DMS 273 (cell line): ENCODE data around the gene CAMK2A.
"Not testable (repeated sequence)": the region's sequence is repeated elsewhere in the genome, so short reads cannot be mapped to it uniquely, and the experiment has no call there.

ENCODE experiments used
- DNase-seq: peaks from one replicate; lab custom pipeline; 2025; ENCODE audit not compliant: unreplicated experiment; lab: John Stamatoyannopoulos, UW

Gene CAMK2A

GRCh38 chr5:150256410-150257064 is 33.0 kb downstream of the CAMK2A start:
- DNase-seq: peak; percentile 22

DNA sequence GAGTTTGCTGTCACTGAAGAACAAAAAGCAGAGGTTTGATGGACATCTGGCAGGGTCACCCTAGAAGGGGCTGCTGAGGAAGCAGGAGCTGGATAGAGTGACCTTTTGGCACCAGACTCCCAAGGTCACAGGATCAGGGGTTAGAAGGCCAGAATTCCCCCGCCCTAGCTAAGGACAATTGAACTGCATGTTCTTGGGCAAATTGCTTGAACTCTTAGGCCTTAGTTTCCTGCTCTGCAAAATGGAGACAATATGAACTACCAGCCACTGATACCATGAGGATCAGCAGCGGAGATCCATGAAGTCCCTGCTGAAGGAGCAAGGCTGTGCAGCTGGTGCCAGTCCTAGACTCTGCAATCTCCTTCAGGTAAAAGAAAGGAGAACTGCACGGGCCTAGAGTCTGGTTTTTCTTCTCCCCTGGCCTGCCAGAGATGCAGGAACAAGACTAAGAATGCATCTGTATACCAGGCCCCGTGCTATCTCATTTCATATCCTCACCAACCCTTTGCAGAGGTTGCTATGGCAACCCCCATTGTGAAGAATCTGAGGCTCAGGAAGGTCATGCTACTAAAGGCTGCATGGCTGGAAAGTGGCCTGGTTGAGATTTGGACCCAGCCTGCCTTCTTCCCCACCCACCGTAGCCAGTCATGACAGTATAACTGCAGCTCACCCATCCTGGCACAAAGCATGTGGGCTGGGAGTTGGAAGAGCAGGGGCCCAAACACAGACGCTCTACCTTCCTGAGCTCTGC is 33.7 kb downstream of the CAMK2A start:
- DNase-seq: peak; percentile 59

DNA sequence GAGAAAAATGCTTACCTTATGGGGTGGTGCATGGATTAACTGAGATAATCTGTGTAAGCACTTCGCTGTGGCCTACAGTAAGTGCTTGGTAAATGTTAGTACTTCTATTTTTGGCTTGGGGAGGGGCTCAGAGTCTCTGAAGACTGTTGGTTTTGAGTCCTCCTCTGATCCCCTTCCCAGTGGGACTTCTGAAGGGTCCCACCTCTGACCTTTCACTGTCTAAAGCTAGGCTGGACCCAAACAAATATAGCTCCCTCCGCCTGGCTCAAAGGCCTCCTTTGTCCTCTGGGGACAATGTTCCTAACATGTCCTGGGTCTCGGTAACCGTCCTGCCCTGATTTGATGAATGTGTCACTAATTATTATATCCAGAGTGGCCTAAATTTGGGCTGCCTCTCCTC is 34.8 kb downstream of the CAMK2A start:
- DNase-seq: no peak

DNA sequence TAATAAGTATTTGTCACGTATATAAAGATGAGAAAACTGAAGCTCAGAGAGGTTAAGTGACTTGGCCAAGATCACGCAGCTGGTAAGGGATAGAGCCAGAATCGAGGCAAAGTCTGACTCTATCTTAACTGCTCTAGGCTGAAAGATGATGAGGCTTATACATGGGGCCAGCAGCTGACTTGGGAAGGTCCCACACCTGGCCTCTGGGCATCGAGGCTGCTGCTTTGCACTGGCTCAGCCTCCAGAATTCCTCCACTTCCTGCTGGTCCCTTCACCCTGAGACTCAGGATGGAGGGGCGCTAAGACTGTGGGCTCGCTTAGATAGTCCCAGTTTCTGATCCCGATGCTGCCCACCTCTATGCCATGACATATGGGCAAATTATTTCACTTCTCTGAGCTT is 35.2 kb downstream of the CAMK2A start:
- no peak for DNase-seq

GRCh38 chr5:150253416-150254208 is 36.0 kb downstream of the CAMK2A start:
- no peak for DNase-seq

DNA sequence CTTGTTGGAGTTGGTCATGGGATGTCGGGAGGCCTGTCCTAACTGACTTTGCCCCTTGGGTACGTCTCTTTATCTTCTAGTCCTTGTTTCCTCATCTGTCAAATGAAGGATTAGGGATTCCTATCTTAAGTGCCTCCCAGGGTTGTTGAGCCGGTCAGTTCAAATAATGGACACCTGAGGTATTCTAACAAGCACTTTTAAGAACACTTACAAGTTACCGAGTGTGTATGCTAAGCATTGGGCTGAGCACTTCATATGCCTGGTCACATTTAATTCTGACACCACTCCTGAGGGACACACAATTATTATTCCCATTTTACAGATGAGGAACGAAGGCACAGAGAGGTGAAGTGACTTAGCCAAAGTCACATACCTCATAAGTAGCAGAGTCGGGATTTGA is 37.1 kb downstream of the CAMK2A start:
- DNase-seq: no peak

DNA sequence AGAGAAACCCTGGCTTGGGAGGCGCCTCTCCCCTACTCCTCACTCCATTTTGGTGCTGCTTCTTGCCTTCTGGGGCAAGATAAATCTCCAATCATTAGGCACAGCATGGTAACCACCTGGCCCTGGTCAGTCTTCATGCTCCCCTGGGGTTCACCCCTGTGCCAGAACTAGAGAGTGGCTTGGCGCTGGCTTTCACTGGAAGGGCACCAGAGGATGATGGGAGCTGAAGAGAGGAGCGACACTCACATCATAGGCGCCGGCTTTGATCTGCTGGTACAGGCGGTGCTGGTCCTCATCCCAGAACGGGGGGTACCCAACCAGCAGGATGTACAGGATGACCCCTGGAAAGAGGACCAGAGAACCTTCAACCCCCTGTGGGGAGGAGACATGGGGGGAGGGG is 38.1 kb downstream of the CAMK2A start:
- no peak for DNase-seq

DNA sequence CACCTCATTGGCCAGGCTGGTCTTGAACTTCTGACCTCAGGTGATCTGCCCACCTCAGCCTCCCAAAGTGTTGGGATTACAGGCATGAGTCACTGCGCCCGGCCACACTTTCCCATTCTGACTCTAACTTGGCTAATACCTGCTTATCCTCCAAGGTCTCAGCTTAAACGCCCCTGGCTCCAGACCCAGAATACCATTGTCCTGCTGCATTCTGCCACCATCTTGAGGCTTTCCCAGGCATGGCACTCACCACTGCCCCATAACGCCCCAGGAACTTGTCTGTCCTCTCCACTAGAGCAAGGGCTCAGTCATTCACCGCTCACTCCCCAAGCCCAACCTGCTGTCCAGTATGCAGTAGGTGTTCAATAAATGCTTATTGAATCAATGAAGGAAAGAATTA is 39.8 kb downstream of the CAMK2A start:
- peak; percentile 14 for DNase-seq

DNA sequence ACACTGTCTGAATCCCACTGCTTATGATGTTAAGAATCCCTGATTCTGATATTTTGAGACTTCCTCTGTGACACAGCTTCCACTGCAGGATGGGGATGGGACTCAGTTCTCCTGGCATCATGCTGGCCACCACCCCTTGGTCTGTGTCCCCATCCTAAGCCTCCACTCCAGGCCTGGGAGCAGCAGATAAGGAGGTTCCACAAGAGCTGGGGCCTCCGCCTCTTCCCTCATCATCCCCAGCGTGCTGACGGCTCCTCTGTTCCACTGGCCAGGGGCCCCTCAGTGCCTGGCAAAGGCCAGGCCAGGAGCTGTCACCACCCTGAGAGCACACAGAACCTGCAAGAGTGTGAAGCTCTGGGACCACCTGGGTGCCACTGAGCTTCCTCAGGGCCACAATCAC is 40.6 kb downstream of the CAMK2A start:
- no peak for DNase-seq

DNA sequence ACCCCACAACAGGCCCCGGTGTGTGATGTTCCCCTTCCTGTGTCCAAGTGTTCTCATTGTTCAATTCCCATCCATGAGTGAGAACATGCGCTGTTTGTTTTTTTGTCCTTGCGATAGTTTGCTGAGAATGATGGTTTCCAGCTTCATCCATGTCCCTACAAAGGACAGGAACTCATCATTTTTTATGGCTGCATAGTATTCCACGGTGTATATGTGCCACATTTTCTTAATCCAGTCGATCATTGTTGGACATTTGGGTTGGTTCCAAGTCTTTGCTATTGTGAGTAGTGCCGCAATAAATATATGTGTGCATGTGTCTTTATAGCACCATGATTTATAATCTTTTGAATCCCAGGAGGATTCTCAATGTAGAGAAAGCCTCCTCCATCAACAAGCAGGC is 41.1 kb downstream of the CAMK2A start:
- DNase-seq: not testable (repeated sequence)

DNA sequence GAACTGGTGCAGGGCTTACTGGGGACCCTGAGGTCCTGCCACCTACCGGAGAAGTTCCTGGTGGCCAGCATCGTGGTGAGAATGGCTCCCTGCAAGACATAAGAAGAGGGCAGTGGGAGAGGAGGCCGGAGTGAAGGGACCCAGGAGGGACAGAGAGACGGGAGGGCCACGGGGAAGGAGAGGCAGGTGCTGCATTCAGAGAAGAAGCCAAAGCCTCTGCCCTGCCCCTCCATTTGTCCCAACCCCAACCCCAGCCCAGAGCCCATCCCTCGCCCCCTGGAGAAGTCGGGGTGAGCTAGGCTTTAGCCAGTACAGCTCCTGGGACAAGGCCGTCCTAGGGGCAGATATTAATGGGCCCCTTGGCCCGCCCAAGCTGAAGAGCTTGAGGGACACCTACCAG is 41.8 kb downstream of the CAMK2A start:
- DNase-seq: no peak

DNA sequence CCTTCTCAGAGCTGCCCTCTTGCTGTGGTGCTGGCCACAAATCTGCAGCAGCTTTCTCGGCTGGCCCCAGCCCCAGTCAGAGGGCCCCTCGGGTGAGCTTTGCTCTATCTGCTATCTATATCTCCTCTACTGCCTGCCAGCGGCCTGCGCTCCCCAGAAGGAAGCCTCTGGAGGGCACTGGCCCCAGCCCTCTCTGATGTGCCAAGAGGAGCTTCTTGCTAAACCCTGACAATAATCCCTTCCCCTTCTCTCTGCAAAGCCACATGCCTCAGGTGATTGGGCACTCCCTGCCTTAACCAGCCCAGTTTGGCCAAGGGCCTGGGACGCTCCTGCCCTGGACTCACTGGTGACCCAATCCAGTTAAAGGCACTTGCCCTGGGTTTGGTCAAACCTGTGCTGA is 42.7 kb downstream of the CAMK2A start:
- DNase-seq: no peak

DNA sequence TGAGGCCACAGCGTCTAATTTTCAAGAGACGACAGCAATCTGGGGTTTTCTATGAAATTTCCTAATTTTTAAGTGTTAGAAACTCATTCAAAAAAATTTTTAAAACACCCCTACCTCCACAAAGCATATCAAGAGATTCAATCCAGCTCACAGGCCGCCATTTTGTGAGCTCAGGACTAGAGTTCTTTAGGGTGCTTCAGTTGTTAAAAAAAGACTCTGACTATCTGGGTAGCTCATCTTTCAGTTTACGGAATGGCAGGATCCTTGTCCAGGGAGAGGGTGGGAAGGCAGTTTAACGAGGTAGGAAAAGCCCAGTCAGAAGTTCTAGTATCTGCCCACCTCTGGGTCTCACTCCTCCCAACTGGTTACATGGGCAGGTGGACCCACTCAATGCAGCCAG is 43.1 kb downstream of the CAMK2A start:
- DNase-seq: no peak

- DNase-seq: no peak
These were observed 43.8 kb downstream of the CAMK2A start for GRCh38 chr5:150245808-150246207.

GRCh38 chr5:150245111-150245789 is 44.3 kb downstream of the CAMK2A start:
- no peak for DNase-seq

- DNase-seq: no peak
These were observed 45.4 kb downstream of the CAMK2A start for GRCh38 chr5:150244209-150244608.

DNA sequence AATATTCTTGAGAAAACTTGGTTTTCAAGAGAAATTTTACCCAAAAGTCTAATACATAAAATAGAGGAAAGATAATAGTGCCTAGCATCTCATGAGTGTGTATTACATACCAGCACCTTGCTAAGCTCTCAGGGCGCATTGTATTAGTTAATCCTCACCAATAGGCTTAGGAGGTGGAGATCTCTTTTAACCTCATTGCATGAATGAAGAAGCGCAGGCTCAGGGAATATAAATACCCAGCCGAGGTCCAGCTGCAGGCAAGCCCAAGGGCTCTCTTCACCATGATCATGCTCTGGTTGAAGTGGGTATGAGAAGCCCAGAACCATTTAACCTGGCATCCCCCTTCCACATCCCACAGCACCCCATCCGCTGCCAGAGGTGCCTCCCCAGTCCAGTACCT is 46.0 kb downstream of the CAMK2A start:
- no peak for DNase-seq

DNA sequence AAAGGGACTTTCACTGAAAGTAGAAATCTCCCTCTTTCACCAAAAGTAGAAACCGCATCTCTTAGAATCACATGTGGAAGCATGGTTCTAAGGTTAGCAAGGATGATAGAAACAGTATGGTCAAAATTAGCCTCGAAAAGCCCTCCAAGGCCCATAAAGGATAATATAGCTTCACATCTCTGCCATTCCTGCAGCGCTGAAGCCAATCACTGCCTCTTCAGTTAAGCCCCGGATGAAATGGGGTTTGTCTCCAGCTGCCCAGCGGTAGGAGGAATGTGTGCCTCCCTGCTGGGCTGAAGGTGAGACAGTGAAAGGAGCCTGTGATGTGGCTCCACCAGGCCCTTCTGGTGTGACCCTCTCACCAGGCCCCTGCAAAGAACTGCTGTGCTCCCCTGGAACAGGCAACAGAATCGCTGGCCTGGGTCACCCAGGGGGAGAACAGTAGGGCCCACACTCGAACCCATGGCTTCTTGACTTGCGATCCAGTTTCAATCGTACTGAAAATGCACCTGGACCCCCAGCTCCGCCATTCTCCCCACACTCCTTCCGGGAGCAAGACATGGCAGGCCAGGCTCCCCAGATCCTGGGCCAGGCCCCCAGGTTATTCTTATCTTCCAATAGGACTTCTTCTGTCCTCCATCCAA is 47.2 kb downstream of the CAMK2A start:
- DNase-seq: no peak

DNA sequence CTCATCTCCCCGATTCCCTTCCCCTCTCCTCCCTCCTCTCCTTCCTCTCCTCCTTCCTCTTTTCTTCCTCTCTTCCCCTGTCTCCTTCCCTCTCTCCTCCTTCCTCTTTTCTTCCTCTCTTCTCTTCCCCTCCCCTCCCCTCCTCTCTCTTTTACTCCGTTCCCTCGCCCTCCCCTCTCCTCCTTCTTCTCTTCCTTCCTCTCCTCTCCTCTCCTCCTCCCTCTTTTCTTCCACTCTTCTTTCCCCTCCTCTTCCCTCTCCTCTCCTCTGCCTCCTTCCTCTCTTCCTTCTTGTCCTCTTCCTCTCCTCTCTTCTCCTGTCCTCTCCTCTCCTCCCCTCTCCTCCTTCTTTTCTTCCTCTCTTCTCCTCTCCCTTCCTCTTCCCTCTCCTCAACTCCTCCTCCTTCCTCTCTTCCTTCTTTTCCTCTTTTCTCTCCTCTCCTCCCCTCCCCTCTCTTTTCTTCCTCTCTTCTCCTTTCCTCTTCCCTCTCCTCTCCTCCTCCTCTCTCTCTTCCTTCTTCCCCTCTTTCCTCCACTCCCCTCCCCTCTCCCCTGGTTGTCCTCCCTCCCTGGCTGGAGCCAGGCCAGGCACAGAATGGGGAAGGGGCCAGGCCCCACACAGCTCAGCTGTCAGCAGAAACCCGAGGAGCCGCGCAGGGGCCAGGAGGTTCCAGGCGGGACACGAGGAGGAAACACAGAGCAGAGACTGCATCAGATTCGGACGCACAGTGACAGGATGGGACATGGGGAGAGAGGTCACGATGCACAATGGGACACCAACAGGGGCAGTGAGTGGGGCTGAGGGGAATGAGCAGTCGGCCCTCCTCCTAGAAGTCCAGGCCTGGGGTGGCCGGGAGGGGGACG is 48.0 kb downstream of the CAMK2A start:
- no peak for DNase-seq

DNA sequence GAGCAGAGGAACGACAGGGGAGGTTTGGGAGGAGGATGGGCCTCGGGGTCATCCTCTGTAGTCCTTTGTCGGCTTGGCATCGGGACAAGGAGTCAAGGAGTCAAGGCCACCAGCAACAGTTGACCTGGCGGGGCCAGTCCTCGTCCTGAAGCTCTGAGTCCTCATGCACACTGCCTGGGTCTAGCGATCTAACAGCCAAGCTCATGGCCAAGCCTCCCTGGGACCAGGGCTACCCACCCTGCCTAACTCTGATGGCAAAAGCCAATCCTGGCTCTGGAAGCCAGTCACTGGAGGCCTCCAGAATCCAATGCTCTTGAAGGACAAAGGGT is 49.8 kb downstream of the CAMK2A start:
- DNase-seq: no peak
